ENCODE results near the gene EPS15. TPM values are rescaled to one million over a fixed set of nuclear protein-coding genes. Genes with fewer than 3 reads are reported as not detected.
A peak's percentile ranks its signal among the peaks of the same experiment; 100 is the strongest.

Gene EPS15
- total and polyA plus RNA-seq, 8 donors = 13.3 to 139 (median 46.8) TPM

DNA sequence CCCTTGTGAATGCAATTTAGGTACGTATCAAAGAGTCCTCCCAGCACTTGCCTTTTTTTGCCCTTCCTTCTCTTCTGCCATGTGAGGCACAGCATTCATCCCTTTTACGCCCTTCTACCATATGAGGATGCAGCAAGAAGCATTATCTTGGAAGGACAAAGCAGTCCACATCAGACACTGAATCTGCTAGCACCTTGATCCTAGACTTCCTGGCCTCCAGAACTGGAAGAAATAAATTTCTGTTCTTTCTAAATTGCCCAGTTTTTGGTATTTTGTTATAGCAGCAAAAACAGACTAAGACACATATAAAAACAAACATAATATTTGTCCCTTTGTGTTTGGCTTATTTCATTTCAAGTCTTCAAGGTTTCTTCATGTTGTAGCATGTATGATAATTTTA lies 20.1 kb downstream of the EPS15 start:
- no peaks in the 10 kb centered on the region for H3K27me3 ChIP-seq
- DNase-seq = no peak
- intact Hi-C loops (cut with DNase I; ENCODE audit: low total_unique reads) = no loop called here
- no peak overlapping the region for H3K27ac ChIP-seq
- no peak overlapping the region for H3K4me3 ChIP-seq
- H3K36me3 ChIP-seq = peaks cover 0 to 12% (median 8%) of the 10 kb centered on the region in 4 donors
- WGBS, 5 donors = 88 to 97% (median 89%) methylated on average over 2 of the region's 2 CpGs
- H3K9me3 ChIP-seq = no peaks in the 10 kb centered on the region
- TF ChIP-seq EP300 (IDR thresholded peaks at IDR 0.05) (no peak), POLR2AphosphoS5 (IDR thresholded peaks at IDR 0.05) (no peak), POLR2A (IDR thresholded peaks at IDR 0.05) (no peak)
- TF ChIP-seq, protein P1, sequence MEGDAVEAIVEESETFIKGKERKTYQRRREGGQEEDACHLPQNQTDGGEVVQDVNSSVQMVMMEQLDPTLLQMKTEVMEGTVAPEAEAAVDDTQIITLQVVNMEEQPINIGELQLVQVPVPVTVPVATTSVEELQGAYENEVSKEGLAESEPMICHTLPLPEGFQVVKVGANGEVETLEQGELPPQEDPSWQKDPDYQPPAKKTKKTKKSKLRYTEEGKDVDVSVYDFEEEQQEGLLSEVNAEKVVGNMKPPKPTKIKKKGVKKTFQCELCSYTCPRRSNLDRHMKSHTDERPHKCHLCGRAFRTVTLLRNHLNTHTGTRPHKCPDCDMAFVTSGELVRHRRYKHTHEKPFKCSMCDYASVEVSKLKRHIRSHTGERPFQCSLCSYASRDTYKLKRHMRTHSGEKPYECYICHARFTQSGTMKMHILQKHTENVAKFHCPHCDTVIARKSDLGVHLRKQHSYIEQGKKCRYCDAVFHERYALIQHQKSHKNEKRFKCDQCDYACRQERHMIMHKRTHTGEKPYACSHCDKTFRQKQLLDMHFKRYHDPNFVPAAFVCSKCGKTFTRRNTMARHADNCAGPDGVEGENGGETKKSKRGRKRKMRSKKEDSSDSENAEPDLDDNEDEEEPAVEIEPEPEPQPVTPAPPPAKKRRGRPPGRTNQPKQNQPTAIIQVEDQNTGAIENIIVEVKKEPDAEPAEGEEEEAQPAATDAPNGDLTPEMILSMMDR (IDR thresholded peaks at IDR 0.05) = no peak
- H3K4me1 ChIP-seq = peaks cover 4 to 39% (median 17%) of the 10 kb centered on the region in 4 donors

GRCh38 chr1:51497340-51497739 lies 21.7 kb downstream of the EPS15 start:
- WGBS, 5 donors = 93 to 96% (median 95%) methylated on average over 5 of the region's 5 CpGs
- Histone ChIP-seq H3K27me3 (no peaks in the 10 kb centered on the region), H3K27ac (no peak overlapping the region), H3K4me1 (peaks cover 9 to 43% (median 25%) of the 10 kb centered on the region in 4 donors), H3K9me3 (no peaks in the 10 kb centered on the region), H3K36me3 (no peaks in the 10 kb centered on the region), H3K4me3 (no peak overlapping the region)
- no peak for DNase-seq
- intact Hi-C loops (cut with DNase I; ENCODE audit: low total_unique reads) = no loop called here
- TF ChIP-seq, protein P1 (IDR thresholded peaks at IDR 0.05) = no peak
- no peak for TF ChIP-seq POLR2AphosphoS5 (IDR thresholded peaks at IDR 0.05)
- no peak for TF ChIP-seq EP300 (IDR thresholded peaks at IDR 0.05)
- TF ChIP-seq POLR2A (IDR thresholded peaks at IDR 0.05) = no peak

DNA sequence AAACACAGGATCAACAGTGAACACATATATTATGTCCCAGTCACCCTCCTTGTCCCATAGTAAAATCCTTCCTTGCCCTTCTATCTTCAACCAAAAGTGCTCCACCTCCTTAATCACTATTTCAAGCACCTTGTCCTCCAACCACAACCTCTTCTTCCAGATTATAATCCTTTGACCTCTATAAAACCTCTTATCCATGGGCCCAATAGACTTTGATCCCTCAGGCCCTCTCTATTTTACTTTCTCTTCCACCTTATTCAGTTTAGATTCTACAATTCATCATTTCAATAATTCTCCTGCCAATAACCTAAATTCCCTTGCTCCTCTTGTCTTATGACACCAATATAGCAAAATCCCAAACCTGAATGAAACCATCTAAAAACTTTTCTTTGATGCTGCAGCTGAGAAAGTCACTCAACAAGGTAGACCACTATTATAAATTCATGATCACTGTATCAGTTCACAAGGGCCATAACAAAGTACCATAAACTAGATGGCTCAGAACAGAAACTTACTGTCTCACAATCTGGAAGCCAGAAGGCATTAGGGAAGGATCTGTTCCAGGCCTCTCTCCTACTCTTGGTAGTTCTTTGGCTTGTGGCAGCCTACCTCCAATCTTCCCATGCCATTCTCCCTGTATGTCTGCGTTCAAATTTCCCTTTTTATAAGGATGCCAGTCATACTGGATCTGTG lies 24.8 kb downstream of the EPS15 start:
- TF ChIP-seq EP300 (IDR thresholded peaks at IDR 0.05) (no peak), POLR2AphosphoS5 (IDR thresholded peaks at IDR 0.05) (no peak)
- TF ChIP-seq, protein P1 (IDR thresholded peaks at IDR 0.05) = no peak
- Histone ChIP-seq H3K27me3 (no peaks in the 10 kb centered on the region), H3K9me3 (no peaks in the 10 kb centered on the region), H3K4me1 (peaks cover 9 to 58% (median 44%) of the 10 kb centered on the region in 4 donors), H3K27ac (no peak overlapping the region), H3K36me3 (no peaks in the 10 kb centered on the region), H3K4me3 (no peak overlapping the region)
- intact Hi-C loops (cut with DNase I; ENCODE audit: low total_unique reads) = no loop called here
- no peak for DNase-seq
- 78 to 95% (median 83%) methylated on average over 1 of the region's 1 CpG for WGBS, 5 donors

GRCh38 chr1:51491166-51491981 lies 27.7 kb downstream of the EPS15 start:
- Histone ChIP-seq H3K36me3 (no peaks in the 10 kb centered on the region), H3K4me1 (peaks cover 9 to 76% (median 55%) of the 10 kb centered on the region in 4 donors), H3K9me3 (no peaks in the 10 kb centered on the region), H3K27ac (peak overlapping the region in 3 of 5 donors; percentile 1 to 67 (median 29)), H3K27me3 (no peaks in the 10 kb centered on the region), H3K4me3 (no peak overlapping the region)
- WGBS, 5 donors = 38 to 58% (median 49%) methylated on average over 4 of the region's 4 CpGs
- intact Hi-C loops (cut with DNase I; ENCODE audit: low total_unique reads) = no loop called here
- DNase-seq = peak in 1 of 2 donors; percentile 65
- no peak for TF ChIP-seq POLR2A (IDR thresholded peaks at IDR 0.05)
- no peak for TF ChIP-seq POLR2AphosphoS5 (IDR thresholded peaks at IDR 0.05)
- TF ChIP-seq, protein P1 (IDR thresholded peaks at IDR 0.05) = no peak
- TF ChIP-seq EP300 (IDR thresholded peaks at IDR 0.05) = no peak

All from stomach (tissue), 9 donors.